SW 1271 (cell line): ENCODE results near the gene OR5I1.
A peak's percentile ranks its signal among the peaks of the same experiment; 100 is the strongest.
"Not testable (repeated sequence)": the region's sequence is repeated elsewhere in the genome, so short reads cannot be mapped to it uniquely, and the experiment has no call there.

Experiments
- DNase-seq, 2 experiments: peaks; one replicate each; lab custom pipeline; 2025; lab: John Stamatoyannopoulos, UW

Gene OR5I1

DNA sequence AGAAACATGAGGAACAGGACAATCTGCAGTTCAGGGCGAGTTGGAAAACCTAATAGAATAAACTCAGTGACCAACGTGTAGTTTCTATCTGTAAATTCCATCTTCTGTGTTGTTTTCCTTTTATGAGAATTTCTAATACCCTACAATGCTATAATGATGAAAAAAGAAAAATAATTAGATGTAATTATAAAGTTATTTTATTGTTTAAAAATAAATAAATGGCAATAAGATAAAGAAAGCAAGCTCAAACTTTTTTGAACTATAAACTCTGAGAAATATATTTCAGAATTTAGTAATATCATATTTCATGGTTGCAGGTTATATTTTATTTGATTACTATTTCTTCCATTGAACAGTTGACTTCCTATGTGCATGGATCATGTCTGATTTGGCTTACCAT lies at the start of gene OR5I1:
Gene OR5I1 (minus strand): TSS at position 101 of the 400 bp plus-strand sequence. CDS start 0 bp downstream, at position 101.
- no peak for DNase-seq

DNA sequence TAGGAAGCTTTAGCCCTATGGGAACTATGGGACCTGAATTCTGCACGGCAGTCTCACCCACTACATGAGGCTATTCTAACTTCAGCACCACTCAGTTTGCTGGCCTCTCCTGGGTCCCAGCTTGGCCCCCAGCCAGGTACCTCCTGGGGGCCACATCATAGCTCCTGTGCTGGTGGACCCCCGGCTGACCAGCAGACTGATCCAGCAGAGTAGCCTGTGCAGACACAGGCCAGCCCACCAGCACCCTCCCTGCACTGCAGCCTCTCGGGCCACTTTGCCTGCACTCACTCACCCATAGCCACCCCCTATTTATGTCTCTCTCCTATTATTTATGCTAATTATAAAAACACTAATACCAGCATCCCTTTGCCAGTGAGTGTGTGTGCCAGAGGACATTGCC lies 34.7 kb upstream of the OR5I1 start:
- DNase-seq, result no peak

DNA sequence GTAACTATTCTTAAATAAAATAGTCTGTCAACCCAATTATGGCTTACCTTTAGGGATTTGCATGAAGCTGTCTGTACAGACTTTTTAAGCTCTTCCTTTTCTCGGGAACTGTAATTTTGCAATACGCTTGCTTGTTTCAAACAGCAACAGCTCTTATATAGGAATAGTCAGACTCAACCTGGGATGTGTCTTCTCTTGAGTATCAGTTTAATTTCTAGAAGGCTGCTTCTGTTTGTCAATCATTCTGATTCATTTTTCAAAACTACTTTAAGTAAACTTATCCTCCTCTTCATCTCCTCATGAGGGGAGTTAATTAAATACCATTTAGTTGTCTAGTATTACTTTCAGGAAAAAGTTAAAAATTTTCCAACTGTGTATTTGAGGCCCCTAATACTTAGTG lies 33.6 kb upstream of the OR5I1 start, which contains the start of gene OR10AG1:
Gene OR10AG1 (minus strand): TSS at position 101 of the 400 bp plus-strand sequence. CDS start 38 bp downstream, at position 63.
- DNase-seq, result no peak

DNA sequence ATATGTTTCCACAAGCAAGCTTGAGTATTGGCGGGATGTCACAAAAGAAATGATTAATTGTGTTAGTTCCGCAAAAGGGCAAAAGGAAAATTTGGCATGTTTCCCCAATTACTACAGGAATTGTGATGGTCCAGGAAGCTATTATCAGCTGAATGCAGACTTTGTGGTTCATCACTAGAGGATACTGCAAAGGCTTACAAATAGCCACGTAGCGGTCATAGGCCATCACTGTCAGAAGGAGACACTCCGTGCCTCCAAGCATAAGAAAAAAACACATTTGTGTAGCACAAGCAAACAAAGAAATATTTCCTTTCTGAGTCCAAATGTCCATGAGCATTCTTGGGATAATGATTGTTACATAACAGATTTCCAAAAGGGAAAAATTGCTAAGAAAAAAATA lies 31.7 kb upstream of the OR5I1 start:
- DNase-seq, result no peak

DNA sequence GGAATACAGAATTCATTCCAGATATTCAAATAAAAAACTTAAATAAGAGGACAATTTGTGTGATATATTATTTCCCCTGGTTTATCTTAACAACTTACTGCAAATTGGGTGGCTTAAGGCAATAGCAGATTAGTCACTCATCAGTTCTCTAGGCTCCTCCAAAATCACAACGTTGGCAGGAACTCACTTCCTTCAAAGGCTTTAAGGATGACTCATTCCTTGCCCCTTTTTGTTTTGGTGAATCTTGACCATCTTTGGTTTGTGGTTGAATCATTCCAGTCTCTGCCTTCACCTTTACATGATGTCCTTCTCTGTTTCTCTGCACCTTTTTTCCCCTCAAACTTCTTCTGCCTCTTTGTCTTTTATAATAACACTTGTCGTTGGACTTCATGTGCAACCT lies 30.2 kb upstream of the OR5I1 start:
- DNase-seq, result no peak

DNA sequence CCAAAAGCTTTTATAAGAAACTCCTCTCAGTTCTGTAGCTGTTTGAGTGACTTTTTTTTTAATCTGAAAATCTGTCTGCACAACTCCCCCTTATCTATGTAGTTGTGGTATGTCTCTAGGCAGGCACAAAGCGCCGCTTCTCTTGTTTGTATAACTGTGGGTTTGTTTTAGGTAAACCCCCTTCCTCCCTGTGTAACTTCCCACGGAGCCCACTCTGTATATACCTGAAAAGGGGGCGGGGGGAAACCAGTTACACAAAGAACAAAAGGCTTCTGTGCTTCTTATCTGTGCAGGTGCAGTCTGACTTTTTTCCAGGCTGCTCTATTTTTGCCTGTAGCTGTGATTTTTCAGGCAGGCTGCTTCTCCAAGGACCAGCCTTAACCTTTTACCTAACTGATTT lies 20.3 kb upstream of the OR5I1 start:
- no peak for DNase-seq

DNA sequence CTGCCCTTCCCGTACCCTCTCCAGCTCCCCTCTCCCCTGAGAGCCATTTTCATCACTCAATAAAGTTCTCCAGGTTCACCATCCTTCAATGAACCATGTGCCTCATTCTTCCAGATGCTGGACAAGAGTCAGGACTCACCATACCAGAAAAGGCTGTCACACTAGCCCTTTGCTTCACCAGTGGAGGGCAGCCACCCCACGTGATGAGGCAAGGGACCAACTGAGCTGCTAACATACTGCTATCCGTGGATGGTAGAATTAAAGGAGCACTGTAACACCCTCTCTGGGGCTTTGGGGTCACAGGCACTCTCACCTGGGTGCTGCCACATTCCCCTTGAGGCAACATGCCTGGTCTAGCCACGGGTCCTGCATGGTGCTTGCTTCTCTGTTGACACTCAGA lies 13.1 kb upstream of the OR5I1 start:
- DNase-seq, result no peak

DNA sequence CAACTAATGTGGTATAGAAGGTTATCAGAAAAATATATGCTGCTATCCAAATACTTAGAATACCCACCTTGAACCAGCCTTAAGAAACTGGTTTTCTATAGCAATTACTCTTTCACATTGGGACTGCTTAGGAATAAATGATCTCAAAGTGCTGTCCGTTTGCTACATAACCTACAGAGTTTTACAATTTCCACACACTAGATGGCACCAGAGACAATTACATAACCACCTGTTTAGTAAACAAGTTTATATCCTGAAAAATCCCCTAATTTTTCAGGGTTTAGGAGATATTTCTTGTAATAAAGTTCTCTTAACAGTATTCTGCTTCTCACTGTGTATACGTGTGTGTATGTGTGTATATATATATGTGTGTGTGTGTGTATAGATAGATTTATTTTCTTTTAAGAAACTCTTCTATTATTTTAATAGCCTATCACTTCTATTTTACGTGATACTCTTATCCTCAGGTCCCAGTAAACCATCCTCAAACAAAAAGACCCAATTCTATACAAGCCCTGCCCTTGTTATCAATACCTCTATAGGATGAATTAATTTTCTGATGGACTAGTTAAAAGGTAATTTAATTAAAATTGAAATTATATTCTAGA lies 6.7 kb upstream of the OR5I1 start:
- DNase-seq, result peak in 1 of 2 experiments; percentile 46

DNA sequence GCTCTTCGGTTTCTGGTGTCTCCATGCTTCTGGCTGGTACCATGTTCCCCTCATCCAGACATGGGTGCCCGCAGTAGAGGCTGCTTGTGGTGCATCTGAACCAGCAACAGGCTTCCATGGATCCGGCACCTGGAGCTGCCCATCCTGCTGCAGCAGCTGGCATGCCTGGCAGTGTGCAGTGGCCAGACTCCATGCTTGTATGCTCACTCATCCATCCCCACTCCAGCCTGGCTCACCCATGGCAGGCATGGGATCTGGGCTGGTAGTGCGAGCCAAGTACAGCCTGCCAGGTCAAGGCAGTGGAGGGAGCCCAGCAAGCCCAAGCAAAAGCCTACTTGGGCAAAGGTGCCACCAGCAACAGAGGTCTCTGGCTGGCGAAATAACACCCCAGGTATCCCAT lies 15.7 kb downstream of the OR5I1 start:
- DNase-seq, result no peak

DNA sequence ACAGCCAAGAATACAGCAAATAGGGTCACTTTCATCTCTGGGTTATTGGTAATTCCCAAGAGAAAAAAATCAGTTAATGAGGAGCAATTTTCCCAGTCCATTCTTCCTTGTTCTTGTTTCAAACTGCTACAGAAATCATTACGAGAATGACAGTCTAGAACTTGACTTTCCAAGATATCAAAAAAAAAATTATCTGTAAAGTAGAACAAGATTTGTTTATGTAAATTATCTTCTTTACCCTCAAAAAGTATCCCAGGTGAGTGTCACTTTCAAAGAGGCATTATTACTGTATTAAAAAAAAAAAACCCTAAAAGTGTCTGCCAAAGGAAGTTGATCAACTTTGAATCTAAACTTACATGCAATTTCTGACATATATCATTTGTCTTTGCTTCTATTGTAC lies 21.7 kb downstream of the OR5I1 start, which contains the start of gene OR5W2:
Gene OR5W2 (minus strand): TSS at position 101 of the 400 bp plus-strand sequence. CDS start 0 bp downstream, at position 101.
- no peak for DNase-seq

DNA sequence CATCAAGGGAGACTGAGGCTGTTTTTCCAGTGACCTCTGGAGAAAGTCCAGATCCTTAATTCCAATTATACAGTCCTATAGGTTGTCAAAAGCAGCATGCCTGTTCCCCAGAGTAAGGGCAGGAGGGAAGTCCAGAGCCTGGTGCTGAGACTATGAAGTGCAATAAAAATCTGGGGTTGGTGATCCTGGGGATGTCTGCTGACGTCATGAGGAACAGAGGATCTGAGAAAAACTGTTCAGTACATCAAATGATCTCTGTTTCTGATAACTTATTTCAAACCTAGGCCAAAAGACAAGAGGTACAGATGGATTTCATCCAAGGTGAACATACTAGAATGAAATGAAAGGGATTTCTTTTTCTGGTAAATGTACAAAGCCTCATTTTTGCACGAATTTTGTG lies 33.9 kb downstream of the OR5I1 start:
- DNase-seq, result no peak

DNA sequence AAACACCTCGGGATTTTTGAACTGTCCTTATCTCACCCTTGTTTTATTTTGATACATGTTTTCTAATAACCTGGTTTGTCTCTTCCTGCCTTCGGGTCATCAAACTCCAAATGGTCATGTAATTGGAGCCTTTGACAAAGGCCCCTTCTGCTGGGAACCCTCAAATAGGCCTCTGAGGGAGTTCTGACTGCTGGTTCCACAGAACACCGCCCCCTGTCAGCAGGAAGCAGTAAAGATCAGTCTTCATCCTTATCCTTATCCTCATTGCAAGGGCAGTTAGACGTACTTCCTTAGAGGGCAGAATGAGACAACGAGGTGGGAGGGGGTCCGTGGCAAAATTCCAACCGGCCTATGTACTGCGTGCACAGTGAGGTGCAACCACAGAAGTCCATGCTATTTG lies 41.0 kb downstream of the OR5I1 start:
- DNase-seq, result no peak

DNA sequence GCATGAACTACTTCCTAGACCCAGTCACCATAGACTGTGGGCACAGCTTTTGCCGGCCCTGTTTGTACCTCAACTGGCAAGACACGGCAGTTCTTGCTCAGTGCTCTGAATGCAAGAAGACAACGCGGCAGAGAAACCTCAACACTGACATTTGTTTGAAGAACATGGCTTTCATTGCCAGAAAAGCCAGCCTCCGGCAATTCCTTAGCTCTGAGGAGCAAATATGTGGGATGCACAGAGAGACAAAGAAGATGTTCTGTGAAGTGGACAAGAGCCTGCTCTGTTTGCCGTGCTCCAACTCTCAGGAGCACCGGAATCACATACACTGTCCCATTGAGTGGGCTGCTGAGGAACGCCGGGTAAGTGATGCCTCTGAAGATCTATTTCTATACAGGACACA lies 50.7 kb downstream of the OR5I1 start:
- not testable (repeated sequence) for DNase-seq
